ENCODE results near the gene PSMB9. TPM values are rescaled to one million over a fixed set of nuclear protein-coding genes. Genes with fewer than 3 reads are reported as not detected.
A peak's percentile ranks its signal among the peaks of the same experiment; 100 is the strongest.

The PSMB9 gene
- total and polyA plus RNA-seq, 7 donors: 10.2 to 233 (median 23.2) TPM

DNA sequence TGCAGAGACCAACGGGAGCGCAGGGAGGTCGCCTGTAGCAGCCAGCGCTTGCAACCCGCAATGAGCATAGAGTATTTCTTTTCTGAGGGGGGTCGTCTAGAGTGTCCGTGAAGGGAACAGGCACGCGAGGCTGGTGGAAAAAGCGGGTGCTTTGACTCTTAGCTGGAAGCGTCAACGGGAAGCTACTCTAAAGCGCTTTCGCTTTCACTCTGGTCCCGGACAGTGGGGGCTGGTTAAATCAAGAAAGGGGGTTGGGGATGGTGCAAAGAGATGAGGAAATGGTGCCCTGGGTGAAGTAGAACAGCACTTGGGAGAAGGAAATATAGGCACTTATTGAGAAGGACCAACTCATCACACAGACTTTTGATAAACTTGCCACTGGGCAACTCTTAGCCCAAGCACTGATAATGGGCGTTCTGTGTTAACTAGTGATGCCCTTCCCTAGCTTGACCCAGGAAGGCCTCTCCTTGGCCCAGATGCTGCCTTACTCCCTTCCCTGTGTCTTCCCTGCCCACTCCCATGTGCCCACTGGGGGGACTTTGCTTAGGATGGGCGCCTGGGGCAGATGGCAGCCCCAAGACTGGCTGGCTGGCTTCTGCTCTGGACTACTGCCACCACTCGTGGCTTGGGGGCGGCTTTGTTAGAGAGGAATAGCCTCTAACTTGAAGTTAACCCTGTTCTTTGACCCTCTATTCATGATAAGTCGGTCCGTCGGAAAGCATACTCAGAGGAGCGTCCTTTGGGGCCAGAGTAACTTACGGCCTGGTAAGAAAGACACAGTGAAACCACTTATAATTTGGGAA lies 585 bp downstream of the PSMB9 start:
- Histone ChIP-seq H3K4me1 (peaks cover 0 to 35% (median 26%) of the 10 kb centered on the region in 4 donors), H3K36me3 (peaks cover 7 to 46% (median 22%) of the 10 kb centered on the region in 4 donors), H3K27me3 (no peaks in the 10 kb centered on the region), H3K27ac (peak overlapping the region; percentile 96 to 99 (median 98)), H3K9me3 (no peaks in the 10 kb centered on the region), H3K4me3 (peak overlapping the region; percentile 80 to 90 (median 82))
- DNase-seq: peak; percentile 81
- 10 to 17% methylated on average over 24 of the region's 24 CpGs for WGBS, 2 donors
- intact Hi-C loops (cut with DNase I): loop anchor here (1.0 to 5.0 kb wide), 2 partner anchors 10 to 353 kb away; partner anchors contain the start of genes PSMB8 and RING1
- TF ChIP-seq EP300 (IDR thresholded peaks at IDR 0.05) (no peak), POLR2A (IDR thresholded peaks at IDR 0.05) (no peak), CTCF (IDR thresholded peaks at IDR 0.05) (no peak), POLR2AphosphoS5 (IDR thresholded peaks at IDR 0.05) (no peak)

GRCh38 chr6:32855467-32856174 lies 1.6 kb downstream of the PSMB9 start:
- no peaks in the 10 kb centered on the region for H3K27me3 ChIP-seq
- H3K36me3 ChIP-seq: peaks cover 0 to 41% (median 15%) of the 10 kb centered on the region in 4 donors
- intact Hi-C loops (cut with DNase I): no loop called here
- no peak for DNase-seq
- H3K9me3 ChIP-seq: no peaks in the 10 kb centered on the region
- TF ChIP-seq POLR2AphosphoS5 (IDR thresholded peaks at IDR 0.05): no peak
- no peak for TF ChIP-seq EP300 (IDR thresholded peaks at IDR 0.05)
- TF ChIP-seq POLR2A (IDR thresholded peaks at IDR 0.05): no peak
- TF ChIP-seq CTCF (IDR thresholded peaks at IDR 0.05): no peak
- H3K27ac ChIP-seq: peak overlapping the region; percentile 96 to 99 (median 98)
- WGBS, 2 donors: 83 to 85% methylated on average over 8 of the region's 8 CpGs
- H3K4me1 ChIP-seq: peaks cover 0 to 35% (median 26%) of the 10 kb centered on the region in 4 donors
- no peak overlapping the region for H3K4me3 ChIP-seq

GRCh38 chr6:32857156-32857891 lies 3.3 kb downstream of the PSMB9 start:
- Histone ChIP-seq H3K27ac (no peak overlapping the region), H3K36me3 (peaks cover 0 to 30% (median 9%) of the 10 kb centered on the region in 4 donors), H3K27me3 (no peaks in the 10 kb centered on the region), H3K4me3 (no peak overlapping the region), H3K4me1 (peaks cover 0 to 18% (median 15%) of the 10 kb centered on the region in 4 donors), H3K9me3 (no peaks in the 10 kb centered on the region)
- WGBS, 2 donors: 87 to 89% methylated on average over 14 of the region's 14 CpGs
- TF ChIP-seq EP300 (IDR thresholded peaks at IDR 0.05) (no peak), POLR2A (IDR thresholded peaks at IDR 0.05) (no peak), CTCF (IDR thresholded peaks at IDR 0.05) (no peak), POLR2AphosphoS5 (IDR thresholded peaks at IDR 0.05) (no peak)
- intact Hi-C loops (cut with DNase I): no loop called here
- no peak for DNase-seq

DNA sequence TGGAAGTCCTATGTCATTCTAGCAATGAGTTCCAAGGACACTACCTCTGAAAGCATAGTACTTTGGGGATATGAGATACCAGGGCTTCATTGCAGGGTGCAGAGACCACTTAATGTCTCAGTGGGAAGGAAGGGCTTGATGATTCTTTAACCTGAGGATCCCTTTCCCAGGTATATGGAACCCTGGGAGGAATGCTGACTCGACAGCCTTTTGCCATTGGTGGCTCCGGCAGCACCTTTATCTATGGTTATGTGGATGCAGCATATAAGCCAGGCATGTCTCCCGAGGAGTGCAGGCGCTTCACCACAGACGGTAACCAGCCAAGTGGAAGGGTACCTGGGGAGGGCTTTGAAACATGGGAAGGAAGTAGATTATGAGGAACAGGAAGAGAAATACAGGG lies 4.2 kb downstream of the PSMB9 start:
- H3K27me3 ChIP-seq: no peaks in the 10 kb centered on the region
- no peak overlapping the region for H3K4me3 ChIP-seq
- no peak for TF ChIP-seq CTCF (IDR thresholded peaks at IDR 0.05)
- TF ChIP-seq POLR2A (IDR thresholded peaks at IDR 0.05): no peak
- no peak for TF ChIP-seq POLR2AphosphoS5 (IDR thresholded peaks at IDR 0.05)
- TF ChIP-seq EP300 (IDR thresholded peaks at IDR 0.05): no peak
- no peak for DNase-seq
- H3K4me1 ChIP-seq: peaks cover 0 to 16% (median 11%) of the 10 kb centered on the region in 4 donors
- H3K27ac ChIP-seq: no peak overlapping the region
- WGBS, 2 donors: 85 to 94% methylated on average over 5 of the region's 5 CpGs
- no peaks in the 10 kb centered on the region for H3K9me3 ChIP-seq
- H3K36me3 ChIP-seq: peaks cover 0 to 30% (median 9%) of the 10 kb centered on the region in 4 donors
- intact Hi-C loops (cut with DNase I): no loop called here

Measured in sigmoid colon (tissue), 7 donors.